Lower leg skin (tissue), 4 donors: ENCODE results near the gene ZNF79. TPM values are rescaled to one million over a fixed set of nuclear protein-coding genes. Genes with fewer than 3 reads are reported as not detected.

Experiments
- DNase-seq, 2 donors: peaks; one replicate each; pipeline ENCODE4 v3.0.0-alpha.2; 2019; ENCODE audit warnings: low spot score in 2 of 2
- H3K4me3 ChIP-seq: fragments of 200-600 bp; sonication (generic); 2 replicates; pipeline ENCODE4 v1.5.1; 2017; ENCODE audit warnings: mild to moderate bottlenecking, low read depth; ENCODE audit not compliant: poor library complexity, severe bottlenecking
- POLR2A ChIP-seq, 2 donors: fragments of 450-650 bp; IDR thresholded peaks; one replicate each; pipeline ENCODE4 v1.6.1; 2016 to 2017; ENCODE audit warnings: antibody characterized with exemption in 2 of 2, mild to moderate bottlenecking in 1 of 2, moderate library complexity in 1 of 2
- WGBS, 2 donors: methylation state at CpG; one replicate each; pipeline ENCODE4 v1.1.5; 2018; 5-methylcytosine and 5-hydroxymethylcytosine counted together
- intact Hi-C: fragments of 100-400 bp; cut with DNase I; formaldehyde crosslinking; loops from one replicate; pipeline ENCODE4 v1.15.0; 2023; ENCODE audit warnings: low total_unique reads
- total RNA-seq, 4 donors: library from RNA; depleted of rRNA; stranded (reverse); fragments of >200 nt; gene quantifications; one replicate each; pipeline ENCODE4 v1.1.0, GENCODE V29; 2016
- TF ChIP-seq, protein P1 (sequence below), 3 donors: fragments of 450-650 bp; IDR thresholded peaks; one replicate each; pipeline ENCODE4 v1.5.1; 2016; ENCODE audit warnings: antibody characterized with exemption in 3 of 3, mild to moderate bottlenecking in 3 of 3, moderate library complexity in 2 of 3

ZNF79 gene
- total RNA-seq, 4 donors from 2014 or later = 9.2 to 12.1 (median 9.8) TPM

DNA sequence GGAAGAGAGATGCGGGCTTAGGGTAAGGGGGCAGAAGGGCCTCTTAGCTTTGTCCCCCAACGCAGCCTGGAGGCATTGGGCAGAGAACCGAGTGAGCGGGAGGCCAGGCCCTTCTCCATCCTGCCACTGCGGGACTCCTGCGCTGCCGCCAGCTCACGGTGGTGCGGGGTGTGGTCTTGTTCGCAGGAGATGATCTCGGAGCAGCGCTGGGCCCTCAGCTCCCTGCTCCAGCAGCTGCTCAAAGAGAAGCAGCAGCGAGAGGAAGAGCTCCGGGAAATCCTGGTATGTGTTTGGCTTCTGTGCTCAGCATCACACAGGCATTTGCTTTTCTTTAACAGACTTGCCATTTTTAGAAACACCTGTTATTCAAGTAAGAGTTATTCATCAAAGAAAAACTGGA lies 68.4 kb downstream of the ZNF79 start:
- TF ChIP-seq, protein P1, sequence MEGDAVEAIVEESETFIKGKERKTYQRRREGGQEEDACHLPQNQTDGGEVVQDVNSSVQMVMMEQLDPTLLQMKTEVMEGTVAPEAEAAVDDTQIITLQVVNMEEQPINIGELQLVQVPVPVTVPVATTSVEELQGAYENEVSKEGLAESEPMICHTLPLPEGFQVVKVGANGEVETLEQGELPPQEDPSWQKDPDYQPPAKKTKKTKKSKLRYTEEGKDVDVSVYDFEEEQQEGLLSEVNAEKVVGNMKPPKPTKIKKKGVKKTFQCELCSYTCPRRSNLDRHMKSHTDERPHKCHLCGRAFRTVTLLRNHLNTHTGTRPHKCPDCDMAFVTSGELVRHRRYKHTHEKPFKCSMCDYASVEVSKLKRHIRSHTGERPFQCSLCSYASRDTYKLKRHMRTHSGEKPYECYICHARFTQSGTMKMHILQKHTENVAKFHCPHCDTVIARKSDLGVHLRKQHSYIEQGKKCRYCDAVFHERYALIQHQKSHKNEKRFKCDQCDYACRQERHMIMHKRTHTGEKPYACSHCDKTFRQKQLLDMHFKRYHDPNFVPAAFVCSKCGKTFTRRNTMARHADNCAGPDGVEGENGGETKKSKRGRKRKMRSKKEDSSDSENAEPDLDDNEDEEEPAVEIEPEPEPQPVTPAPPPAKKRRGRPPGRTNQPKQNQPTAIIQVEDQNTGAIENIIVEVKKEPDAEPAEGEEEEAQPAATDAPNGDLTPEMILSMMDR (IDR thresholded peaks at IDR 0.05) = no peak
- no peak for TF ChIP-seq POLR2A (IDR thresholded peaks at IDR 0.05)
- intact Hi-C loops = loop anchor here (10.0 kb wide), 1 partner anchor 1512 kb away; no protein-coding TSS in a partner anchor
- no peak for DNase-seq
- H3K4me3 ChIP-seq = no peak overlapping the region
- 78 to 85% methylated on average over 14 of the region's 14 CpGs for WGBS, 2 donors

DNA sequence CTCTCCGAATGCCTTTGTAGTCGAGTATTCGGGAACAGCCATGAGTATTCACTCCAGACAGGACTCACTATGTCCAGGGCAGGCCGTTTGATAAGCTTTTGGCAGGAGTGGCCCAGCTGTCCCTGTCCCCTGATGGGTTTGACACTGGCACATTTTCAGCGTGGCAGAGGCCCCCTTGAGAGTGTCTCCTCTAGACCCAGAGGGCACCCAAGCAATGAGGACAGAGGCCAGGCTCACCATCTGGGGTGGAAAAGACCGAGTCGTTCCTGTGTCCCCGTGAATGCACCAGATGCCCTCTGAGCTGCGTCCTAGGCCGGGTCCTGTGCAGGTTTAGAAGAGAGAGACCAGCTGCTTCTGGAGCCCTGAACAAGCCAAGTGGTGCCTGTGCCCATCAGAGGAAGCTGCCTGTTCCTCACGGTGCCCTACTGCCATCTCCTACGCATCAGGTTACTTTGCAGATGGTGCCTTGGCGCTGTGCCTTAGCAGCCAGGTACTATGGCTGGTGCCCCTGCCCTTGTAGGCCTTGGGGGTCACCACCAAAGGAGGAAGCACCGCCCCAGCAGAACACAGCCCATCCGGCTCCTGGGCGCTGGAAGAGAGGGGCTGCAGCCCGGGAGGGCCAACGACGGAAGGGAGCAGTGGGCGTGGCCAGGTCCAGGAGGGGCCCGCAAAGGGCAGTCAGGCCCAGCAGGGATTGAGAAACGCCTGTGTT lies 69.6 kb downstream of the ZNF79 start:
- no peak for DNase-seq
- WGBS, 2 donors = 78 to 83% methylated on average over 21 to 22 of the region's 22 CpGs
- intact Hi-C loops = loop anchor here (10.0 kb wide), 1 partner anchor 1511 kb away; no protein-coding TSS in a partner anchor
- H3K4me3 ChIP-seq = no peak overlapping the region
- TF ChIP-seq POLR2A (IDR thresholded peaks at IDR 0.05) = no peak
- TF ChIP-seq, protein P1 (IDR thresholded peaks at IDR 0.05) = no peak

DNA sequence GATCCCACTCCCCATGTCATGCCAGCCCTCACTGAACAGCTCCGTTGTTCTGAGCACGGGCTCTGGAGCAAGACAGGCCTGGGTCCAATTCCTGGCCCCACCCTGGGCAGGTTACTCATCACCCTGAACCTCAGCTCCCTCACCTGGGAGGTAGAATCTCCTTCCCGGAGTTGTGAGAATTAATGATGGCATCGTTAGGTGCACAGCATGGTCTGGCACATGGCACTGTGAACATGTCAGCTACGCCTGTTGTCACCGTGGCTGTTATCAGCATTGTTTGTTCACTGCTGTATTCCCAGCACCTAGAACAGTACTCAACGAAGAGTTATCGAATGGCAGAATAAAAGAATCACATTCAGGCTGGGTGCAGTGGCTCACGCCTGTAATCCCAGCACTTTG lies 70.1 kb downstream of the ZNF79 start:
- WGBS, 2 donors = 70 to 74% methylated on average over 9 of the region's 9 CpGs
- intact Hi-C loops = loop anchor here (10.0 kb wide), 1 partner anchor 1510 kb away; no protein-coding TSS in a partner anchor
- H3K4me3 ChIP-seq = no peak overlapping the region
- TF ChIP-seq POLR2A (IDR thresholded peaks at IDR 0.05) = no peak
- TF ChIP-seq, protein P1 (IDR thresholded peaks at IDR 0.05) = no peak
- no peak for DNase-seq

Other genes starting within 250 kb of the ZNF79 start
- 10 to 100 TPM; 11.9 to 19.1 (median 16.5) TPM for gene GARNL3, start 159.6 kb upstream of the ZNF79 start, total RNA-seq
- 10 to 100 TPM; 17.6 to 28.7 (median 23.6) TPM for gene SLC2A8, start 27.2 kb upstream of the ZNF79 start, total RNA-seq
- 1,000 to 10,000 TPM; 2,461 to 2,856 (median 2,671) TPM for gene RPL12, start 27.0 kb downstream of the ZNF79 start, total RNA-seq
- 10 to 100 TPM; 37.9 to 47.9 (median 41.9) TPM for gene LRSAM1, start 27.1 kb downstream of the ZNF79 start, total RNA-seq
- gene STXBP1, start 187.9 kb downstream of the ZNF79 start, total RNA-seq = 10 to 100 TPM; 17.4 to 66.8 (median 30.5) TPM